IMR-90 (cell line): ENCODE results near the gene AMIGO3. TPM values are rescaled to one million over a fixed set of nuclear protein-coding genes. Genes with fewer than 3 reads are reported as not detected.

ENCODE experiments used
- ATAC-seq: fragments of 200-7000 bp; cut with Tn5 transposase; 2 replicates; pipeline ENCODE4 v1.9.1; 2020; ENCODE audit warnings: low read depth, mild to moderate bottlenecking, moderate library complexity
- BruUV-seq: library from RNA; stranded (reverse); fragments of 400-500 nt; replicated peaks from 2 replicates; lab custom pipeline; 2021; lab: Mats Ljungman, UMichigan
- CTCF ChIA-PET: fragments of 300-600 bp; formaldehyde crosslinking; extraction: SDS; loops from one replicate; lab custom pipeline; 2021; ENCODE audit warnings: antibody characterized with exemption; lab: Yijun Ruan, JAX
- POLR2A ChIA-PET: fragments of 300-600 bp; sonication (Branson Sonifier 250); formaldehyde crosslinking; loops from one replicate; lab custom pipeline; 2022; ENCODE audit warnings: antibody characterized with exemption; ENCODE audit not compliant: unreplicated experiment; lab: Charles Lee
- DNase-seq: peaks from one replicate; pipeline ENCODE4 v3.0.0; 2013
- H2AFZ ChIP-seq: replicated peaks from 2 replicates; pipeline ENCODE3; 2013; ENCODE audit warnings: low read length, mild to moderate bottlenecking; ENCODE audit not compliant: poor library complexity
- H2AK5ac ChIP-seq: 2 replicates; pipeline ENCODE4 v1.6.1; 2013; ENCODE audit warnings: low read depth, low read length, inconsistent platforms
- H2AK9ac ChIP-seq: replicated peaks from 2 replicates; pipeline ENCODE3; 2013; ENCODE audit warnings: mild to moderate bottlenecking, low read depth, low read length, moderate library complexity; ENCODE audit not compliant: poor library complexity
- H2BK120ac ChIP-seq: 2 replicates; pipeline ENCODE4 v1.6.1; 2013; ENCODE audit warnings: low read depth, low read length, inconsistent platforms
- H2BK15ac ChIP-seq: 3 replicates; pipeline ENCODE4 v1.6.1; 2013; ENCODE audit warnings: low read depth, low read length, inconsistent platforms
- H2BK20ac ChIP-seq: 2 replicates; pipeline ENCODE4 v1.6.1; 2013; ENCODE audit warnings: low read depth, mild to moderate bottlenecking, inconsistent platforms, low read length, moderate library complexity
- H2BK5ac ChIP-seq: 2 replicates; pipeline ENCODE4 v1.6.1; 2013; ENCODE audit warnings: mild to moderate bottlenecking, low read depth, low read length, inconsistent platforms; ENCODE audit not compliant: poor library complexity, severe bottlenecking
- H3K14ac ChIP-seq: replicated peaks from 2 replicates; pipeline ENCODE4 v1.6.1; 2013; ENCODE audit warnings: low read depth, low read length, inconsistent platforms
- H3K18ac ChIP-seq: 2 replicates; pipeline ENCODE4 v1.6.1; 2013; ENCODE audit warnings: low read depth, low read length, control low read depth
- H3K23ac ChIP-seq: 2 replicates; pipeline ENCODE4 v1.6.1; 2013; ENCODE audit warnings: low read depth, low read length, inconsistent platforms
- H3K27ac ChIP-seq: 2 replicates; pipeline ENCODE4 v1.5.1; 2013; ENCODE audit warnings: mild to moderate bottlenecking, control low read depth, low read length; ENCODE audit not compliant: insufficient read depth
- H3K27me3 ChIP-seq: 2 replicates; pipeline ENCODE4 v1.6.1; 2013; ENCODE audit warnings: low read length; ENCODE audit not compliant: control insufficient read depth, insufficient read depth
- H3K36me3 ChIP-seq: 2 replicates; pipeline ENCODE4 v1.6.1; 2013; ENCODE audit warnings: low read length, mixed read lengths; ENCODE audit not compliant: control insufficient read depth, insufficient read depth
- H3K4ac ChIP-seq: 2 replicates; pipeline ENCODE4 v1.6.1; 2013; ENCODE audit warnings: low read depth, low read length, inconsistent platforms
- H3K4me1 ChIP-seq: 2 replicates; pipeline ENCODE4 v1.6.1; 2013; ENCODE audit warnings: low read length, mixed read lengths; ENCODE audit not compliant: control insufficient read depth, insufficient read depth
- H3K4me2 ChIP-seq: 2 replicates; pipeline ENCODE4 v1.6.1; 2013; ENCODE audit warnings: low read depth, mild to moderate bottlenecking, control low read depth, low read length, moderate library complexity
- H3K4me3 ChIP-seq: 2 replicates; pipeline ENCODE4 v1.5.1; 2013; ENCODE audit warnings: low read depth, mild to moderate bottlenecking, control low read depth, low read length, moderate library complexity; ENCODE audit not compliant: insufficient read depth
- H3K56ac ChIP-seq: 2 replicates; pipeline ENCODE4 v1.6.1; 2013; ENCODE audit warnings: low read length, inconsistent platforms; ENCODE audit not compliant: insufficient read depth; ENCODE audit errors: extremely low read depth
- H3K79me1 ChIP-seq, 2 experiments: 2 replicates each; pipeline ENCODE4 v1.6.1; 2013; ENCODE audit warnings: low read length in 2 of 2, inconsistent platforms in 1 of 2, low read depth in 1 of 2
- H3K9ac ChIP-seq: 2 replicates; pipeline ENCODE4 v1.6.1; 2013; ENCODE audit warnings: low read depth, low read length, control low read depth
- H3K9me1 ChIP-seq: 2 replicates; pipeline ENCODE4 v1.6.1; 2013; ENCODE audit warnings: low read length, inconsistent platforms; ENCODE audit not compliant: insufficient read depth
- H3K9me3 ChIP-seq: 2 replicates; pipeline ENCODE4 v1.6.1; 2013; ENCODE audit warnings: low read length; ENCODE audit not compliant: control insufficient read depth, insufficient read depth
- H4K20me1 ChIP-seq: 2 replicates; pipeline ENCODE4 v1.6.1; 2013; ENCODE audit warnings: low read length, inconsistent platforms; ENCODE audit not compliant: insufficient read depth
- H4K5ac ChIP-seq: 2 replicates; pipeline ENCODE4 v1.6.1; 2013; ENCODE audit warnings: mild to moderate bottlenecking, low read depth, low read length, control low read depth
- H4K8ac ChIP-seq, 2 experiments: 2 replicates each; pipeline ENCODE4 v1.6.1; 2013; ENCODE audit warnings: low read depth in 2 of 2, low read length in 2 of 2, control low read depth in 1 of 2, inconsistent platforms in 1 of 2
- H4K91ac ChIP-seq: 2 replicates; pipeline ENCODE4 v1.6.1; 2013; ENCODE audit warnings: low read depth, low read length, inconsistent platforms; ENCODE audit not compliant: insufficient read depth
- BHLHE40 ChIP-seq: fragments of 150-350 bp; IDR thresholded peaks from 2 replicates; pipeline ENCODE4 v1.6.1; 2016; ENCODE audit warnings: mild to moderate bottlenecking, low read depth, low read length
- CEBPB ChIP-seq: IDR thresholded peaks from 2 replicates; pipeline ENCODE4 v1.6.1; 2012; ENCODE audit warnings: low read depth, low read length, improper control_type of control experiment
- CHD1 ChIP-seq: IDR thresholded peaks from 2 replicates; pipeline ENCODE4 v1.6.1; 2012; ENCODE audit warnings: low read depth, low read length, improper control_type of control experiment
- ELK1 ChIP-seq: fragments of 150-350 bp; IDR thresholded peaks from 2 replicates; pipeline ENCODE4 v1.6.1; 2016; ENCODE audit warnings: low read depth, mild to moderate bottlenecking, low read length, moderate library complexity, borderline replicate concordance
- FOS ChIP-seq: fragments of 150-350 bp; IDR thresholded peaks from 2 replicates; pipeline ENCODE4 v1.6.1; 2016; ENCODE audit warnings: low read depth, low read length
- MAFK ChIP-seq: IDR thresholded peaks from 2 replicates; pipeline ENCODE4 v1.6.1; 2012; ENCODE audit warnings: low read depth, low read length, improper control_type of control experiment
- MAZ ChIP-seq: IDR thresholded peaks from 2 replicates; pipeline ENCODE4 v1.6.1; 2012; ENCODE audit warnings: low read depth, mild to moderate bottlenecking, low read length, improper control_type of control experiment, moderate library complexity, borderline replicate concordance
- NFE2L2 ChIP-seq: fragments of 150-350 bp; IDR thresholded peaks from 2 replicates; pipeline ENCODE4 v1.6.1; 2016; ENCODE audit warnings: low read depth, mild to moderate bottlenecking, low read length
- POLR2A ChIP-seq: IDR thresholded peaks from 2 replicates; pipeline ENCODE4 v1.6.1; 2012; ENCODE audit warnings: mild to moderate bottlenecking, low read depth, low read length
- RAD21 ChIP-seq: IDR thresholded peaks from 2 replicates; pipeline ENCODE4 v1.6.1; 2012; ENCODE audit warnings: low read length, improper control_type of control experiment
- RCOR1 ChIP-seq: IDR thresholded peaks from 2 replicates; pipeline ENCODE4 v1.6.1; 2012; ENCODE audit warnings: mild to moderate bottlenecking, low read length, improper control_type of control experiment; ENCODE audit not compliant: insufficient replicate concordance
- RFX5 ChIP-seq: IDR thresholded peaks from 2 replicates; pipeline ENCODE4 v1.8.0; 2012; ENCODE audit warnings: low read depth, mild to moderate bottlenecking, low read length, moderate library complexity
- SMC3 ChIP-seq: fragments of 150-350 bp; IDR thresholded peaks from 2 replicates; pipeline ENCODE4 v1.6.1; 2016; ENCODE audit warnings: low read depth, mild to moderate bottlenecking, antibody characterized with exemption, low read length, moderate library complexity
- WGBS, 2 experiments: methylation state at CpG; one replicate each; pipeline versions ENCODE4 v1.1.5 to v1.1.7; 2013; ENCODE audit warnings: missing lambda C conversion rate in 2 of 2; ENCODE audit not compliant: insufficient read length in 1 of 2; ENCODE audit errors: extremely low coverage in 2 of 2; 5-methylcytosine and 5-hydroxymethylcytosine counted together
- dilution Hi-C: fragments of 300-500 bp; cut with HindIII; formaldehyde crosslinking; loops from one replicate; pipeline ENCODE4 v1.14.3; 2018; ENCODE audit warnings: low sequenced_read_pairs; ENCODE audit not compliant: unreplicated experiment
- in situ Hi-C: fragments of 300-500 bp; cut with MboI; formaldehyde crosslinking; loops from 3 replicates; pipeline ENCODE4 v1.14.3; 2019; ENCODE audit warnings: low sequenced_read_pairs, inconsistent platforms, mixed read lengths
- intact Hi-C: fragments of 100-400 bp; cut with micrococcal nuclease; formaldehyde crosslinking; loops from 2 replicates; pipeline ENCODE4 v1.10.0; 2022
- polyA plus RNA-seq, 3 experiments: library from polyadenylated mRNA; depleted of rRNA; stranded (reverse); fragments of >200 nt; gene quantifications; 2 replicates each; pipeline ENCODE4 v1.2.3, GENCODE V29; 2012; ENCODE audit warnings: low replicate concordance in 1 of 3
- total RNA-seq: library from RNA; depleted of rRNA; stranded (reverse); fragments of >200 nt; gene quantifications from 2 replicates; pipeline ENCODE4 v1.2.3, GENCODE V29; 2012
- TF ChIP-seq, protein P1 (sequence below): conservative IDR thresholded peaks from 2 replicates; pipeline ENCODE4 v1.5.1; 2012; ENCODE audit warnings: mild to moderate bottlenecking, low read depth, low read length, improper control_type of control experiment
- TF ChIP-seq, protein P2 (sequence below): fragments of 150-350 bp; IDR thresholded peaks from 2 replicates; pipeline ENCODE4 v1.6.1; 2017; ENCODE audit warnings: mild to moderate bottlenecking, antibody characterized with exemption, low read length, low read depth

AMIGO3 gene
- total and polyA plus RNA-seq, 2 of the 4 experiments (the other 2 are of a cell fraction) = 1.5 TPM; not detected in 1

GRCh38 chr3:49703956-49704355, 15.5 kb downstream of the AMIGO3 start:
- Histone ChIP-seq H2BK20ac (no peak overlapping the region), H4K91ac (no peak overlapping the region), H3K18ac (no peak overlapping the region), H4K20me1 (peaks cover 7% of the 10 kb centered on the region; the same call in 1 of the 2 replicates), H3K4me2 (no peak overlapping the region), H3K4me1 (no peaks in the 10 kb centered on the region), H2AK5ac (no peak overlapping the region), H2BK15ac (no peak overlapping the region), H3K79me1 (no peaks in the 10 kb centered on the region), H3K9me3 (no peaks in the 10 kb centered on the region), H3K9me1 (no peaks in the 10 kb centered on the region), H3K27ac (no peak overlapping the region), H3K9ac (no peak overlapping the region), H2BK120ac (no peak overlapping the region), H4K8ac (no peak overlapping the region), H3K23ac (no peak overlapping the region), H4K5ac (no peak overlapping the region), H2AK9ac (peak overlapping the region; percentile 85), H2BK5ac (no peak overlapping the region), H3K14ac (no peak overlapping the region), H3K27me3 (no peaks in the 10 kb centered on the region), H3K4me3 (no peak overlapping the region), H3K36me3 (peaks cover 44% of the 10 kb centered on the region), H2AFZ (no peak overlapping the region), H3K56ac (no peak overlapping the region), H3K4ac (no peak overlapping the region)
- BruUV-seq = no TSS peak
- POLR2A ChIA-PET = no interaction called here
- WGBS, 2 experiments = 92% methylated on average over 7 of the region's 7 CpGs; no CpG with 5 or more reads in 1 of the 2 experiments
- in situ Hi-C loops = loop anchor here (5.0 kb wide), 2 partner anchors 138 to 203 kb away; no protein-coding TSS in a partner anchor
- ATAC-seq (no peak), DNase-seq (no peak)
- CTCF ChIA-PET = interaction anchor here (0.5 kb wide), 1 partner anchor 258 kb away, joined by 3 read pairs; no protein-coding TSS in a partner anchor
- intact Hi-C loops = loop anchor here (1.0 to 10.0 kb wide), 3 partner anchors 135 to 391 kb away; no protein-coding TSS in a partner anchor
- no peak for TF ChIP-seq CEBPB
- no peak for TF ChIP-seq RCOR1
- no peak for TF ChIP-seq SMC3
- TF ChIP-seq, protein P1, sequence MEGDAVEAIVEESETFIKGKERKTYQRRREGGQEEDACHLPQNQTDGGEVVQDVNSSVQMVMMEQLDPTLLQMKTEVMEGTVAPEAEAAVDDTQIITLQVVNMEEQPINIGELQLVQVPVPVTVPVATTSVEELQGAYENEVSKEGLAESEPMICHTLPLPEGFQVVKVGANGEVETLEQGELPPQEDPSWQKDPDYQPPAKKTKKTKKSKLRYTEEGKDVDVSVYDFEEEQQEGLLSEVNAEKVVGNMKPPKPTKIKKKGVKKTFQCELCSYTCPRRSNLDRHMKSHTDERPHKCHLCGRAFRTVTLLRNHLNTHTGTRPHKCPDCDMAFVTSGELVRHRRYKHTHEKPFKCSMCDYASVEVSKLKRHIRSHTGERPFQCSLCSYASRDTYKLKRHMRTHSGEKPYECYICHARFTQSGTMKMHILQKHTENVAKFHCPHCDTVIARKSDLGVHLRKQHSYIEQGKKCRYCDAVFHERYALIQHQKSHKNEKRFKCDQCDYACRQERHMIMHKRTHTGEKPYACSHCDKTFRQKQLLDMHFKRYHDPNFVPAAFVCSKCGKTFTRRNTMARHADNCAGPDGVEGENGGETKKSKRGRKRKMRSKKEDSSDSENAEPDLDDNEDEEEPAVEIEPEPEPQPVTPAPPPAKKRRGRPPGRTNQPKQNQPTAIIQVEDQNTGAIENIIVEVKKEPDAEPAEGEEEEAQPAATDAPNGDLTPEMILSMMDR = no peak
- no peak for TF ChIP-seq BHLHE40
- no peak for TF ChIP-seq POLR2A
- TF ChIP-seq ELK1 = no peak
- no peak for TF ChIP-seq RFX5
- TF ChIP-seq RAD21 = no peak
- no peak for TF ChIP-seq NFE2L2
- no peak for TF ChIP-seq MAFK
- no peak for TF ChIP-seq CHD1
- TF ChIP-seq MAZ = no peak
- TF ChIP-seq, protein P2, sequence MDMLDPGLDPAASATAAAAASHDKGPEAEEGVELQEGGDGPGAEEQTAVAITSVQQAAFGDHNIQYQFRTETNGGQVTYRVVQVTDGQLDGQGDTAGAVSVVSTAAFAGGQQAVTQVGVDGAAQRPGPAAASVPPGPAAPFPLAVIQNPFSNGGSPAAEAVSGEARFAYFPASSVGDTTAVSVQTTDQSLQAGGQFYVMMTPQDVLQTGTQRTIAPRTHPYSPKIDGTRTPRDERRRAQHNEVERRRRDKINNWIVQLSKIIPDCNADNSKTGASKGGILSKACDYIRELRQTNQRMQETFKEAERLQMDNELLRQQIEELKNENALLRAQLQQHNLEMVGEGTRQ = no peak
- TF ChIP-seq FOS = no peak
- dilution Hi-C loops = no loop called here
